ENCODE results near the gene CKLF. TPM values are rescaled to one million over a fixed set of nuclear protein-coding genes. Genes with fewer than 3 reads are reported as not detected.
"Not testable (repeated sequence)": the region's sequence is repeated elsewhere in the genome, so short reads cannot be mapped to it uniquely, and the experiment has no call there.

CKLF gene
- total RNA-seq, 2 experiments from 2014 or later: 114 to 126 TPM

- CTCF ChIA-PET: interaction anchor here (0.6 to 5.2 kb wide), 25 partner anchors 9 to 302 kb away, joined by 3 to 25 read pairs (median 5); partner anchors contain the start of genes CKLF and CMTM3
- no peak for DNase-seq
- H3K36me3 Mint-ChIP-seq (ENCODE audit: low read depth): peaks cover 49% of the 10 kb centered on the region
- H3K4me1 Mint-ChIP-seq (ENCODE audit: low read depth): peaks cover 56% of the 10 kb centered on the region
- intact Hi-C loops (cut with micrococcal nuclease): loop anchor here (1.0 to 5.0 kb wide), 4 partner anchors 10 to 89 kb away; no protein-coding TSS in a partner anchor
- no peaks in the 10 kb centered on the region for H3K9me3 Mint-ChIP-seq
- H3K27me3 Mint-ChIP-seq (ENCODE audit: low read depth): no peaks in the 10 kb centered on the region
- H3K4me3 Mint-ChIP-seq: no peak overlapping the region
- H3K27ac Mint-ChIP-seq: peak overlapping the region; percentile 14
These were observed 11.4 kb downstream of the CKLF start for GRCh38 chr16:66563574-66564334.

DNA sequence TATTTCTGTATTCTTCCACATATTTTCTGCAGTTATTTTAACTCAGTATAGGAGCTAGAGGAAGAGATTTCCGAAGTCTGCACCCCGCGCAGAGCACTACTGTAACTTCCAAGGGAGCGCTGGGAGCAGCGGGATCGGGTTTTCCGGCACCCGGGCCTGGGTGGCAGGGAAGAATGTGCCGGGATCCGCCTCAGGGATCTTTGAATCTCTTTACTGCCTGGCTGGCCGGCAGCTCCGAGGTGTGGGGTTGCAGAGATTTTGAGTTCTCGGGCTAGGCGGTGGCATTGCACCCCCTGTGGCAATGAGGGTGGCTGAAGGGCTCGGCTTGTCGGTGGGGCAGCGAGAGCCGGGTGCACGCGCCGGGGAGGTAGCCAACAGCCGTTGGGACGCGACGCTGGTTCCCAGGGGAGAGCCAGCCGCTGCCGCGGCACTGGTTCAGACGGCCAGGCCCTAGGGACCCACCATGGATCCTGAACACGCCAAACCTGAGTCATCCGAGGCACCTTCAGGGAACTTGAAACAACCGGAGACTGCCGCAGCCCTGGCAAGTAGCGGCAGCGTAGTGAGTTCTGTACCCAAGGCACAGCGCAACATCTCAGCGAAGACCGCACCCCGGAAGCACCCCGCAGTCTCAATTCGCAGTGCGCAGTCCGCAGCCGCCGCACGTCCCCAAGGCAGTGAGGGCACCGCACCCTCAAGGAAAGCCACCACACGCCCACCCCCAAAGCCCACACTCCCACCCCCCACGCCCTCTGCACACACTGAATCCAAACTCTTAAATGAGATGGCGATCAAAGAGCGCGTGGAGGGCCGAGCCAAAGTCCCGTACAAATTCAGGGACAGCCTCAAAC, 13.9 kb downstream of the CKLF start, which contains the start of gene CMTM1:
Gene CMTM1 (plus strand): TSS at position 389 of the 851 bp plus-strand sequence. CDS start 75 bp downstream, at position 464.
- Mint-ChIP-seq H3K4me1 (ENCODE audit: low read depth) (peaks cover 41% of the 10 kb centered on the region), H3K27me3 (ENCODE audit: low read depth) (no peaks in the 10 kb centered on the region), H3K27ac (no peak within 1 kb of the TSS), H3K36me3 (ENCODE audit: low read depth) (peaks cover 38% of the 10 kb centered on the region), H3K4me3 (no peak within 1 kb of the TSS), H3K9me3 (no peaks in the 10 kb centered on the region)
- intact Hi-C loops (cut with micrococcal nuclease): no loop called here
- no peak for DNase-seq
- CTCF ChIA-PET: interaction anchor here (1.0 to 5.2 kb wide), 6 partner anchors 10 to 161 kb away, joined by 3 to 25 read pairs (median 4); partner anchors contain the start of gene CMTM3

- H3K9me3 Mint-ChIP-seq; H3K27me3 Mint-ChIP-seq (ENCODE audit: low read depth); H3K27ac Mint-ChIP-seq; H3K4me3 Mint-ChIP-seq; DNase-seq; intact Hi-C loops (cut with micrococcal nuclease): not testable (repeated sequence)
- Mint-ChIP-seq H3K4me1 (ENCODE audit: low read depth) (peaks cover 34% of the 10 kb centered on the region), H3K36me3 (ENCODE audit: low read depth) (peaks cover 35% of the 10 kb centered on the region)
- CTCF ChIA-PET: interaction anchor here (1.3 kb wide), 1 partner anchor 41 kb away, joined by 3 read pairs; no protein-coding TSS in a partner anchor
These were observed 14.9 kb downstream of the CKLF start for GRCh38 chr16:66567270-66567669.

DNA sequence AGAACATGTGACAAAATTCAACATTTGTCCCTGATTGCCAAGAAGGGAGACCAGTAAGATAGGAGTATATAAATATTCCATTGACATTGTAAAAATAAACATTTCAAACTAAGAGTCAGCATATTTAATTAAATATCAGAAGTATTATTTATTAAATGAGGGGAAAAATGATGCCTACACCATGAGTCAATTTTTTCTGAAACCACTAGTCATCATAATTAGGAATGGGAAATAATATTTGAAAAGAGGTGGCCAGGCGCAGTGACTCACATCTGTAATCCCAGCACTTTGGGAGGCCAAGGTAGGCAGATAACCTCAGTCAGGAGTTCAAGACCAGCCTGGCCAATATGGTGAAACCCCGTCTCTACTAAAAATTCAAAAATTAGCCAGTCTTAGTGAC, 16.0 kb downstream of the CKLF start:
- CTCF ChIA-PET: interaction anchor here (2.2 kb wide), 1 partner anchor 40 kb away, joined by 9 read pairs; no protein-coding TSS in a partner anchor
- intact Hi-C loops (cut with micrococcal nuclease): no loop called here
- H3K27me3 Mint-ChIP-seq (ENCODE audit: low read depth): no peaks in the 10 kb centered on the region
- no peak overlapping the region for H3K4me3 Mint-ChIP-seq
- H3K9me3 Mint-ChIP-seq: no peaks in the 10 kb centered on the region
- H3K4me1 Mint-ChIP-seq (ENCODE audit: low read depth): peaks cover 24% of the 10 kb centered on the region
- no peak for DNase-seq
- peaks cover 29% of the 10 kb centered on the region for H3K36me3 Mint-ChIP-seq (ENCODE audit: low read depth)
- H3K27ac Mint-ChIP-seq: no peak overlapping the region

GRCh38 chr16:66569131-66569530, 16.8 kb downstream of the CKLF start:
- CTCF ChIA-PET: interaction anchor here (0.6 to 2.2 kb wide), 3 partner anchors 39 to 261 kb away, joined by 3 to 9 read pairs (median 4); partner anchors contain the start of gene NAE1
- H3K4me3 Mint-ChIP-seq: no peak overlapping the region
- peaks cover 23% of the 10 kb centered on the region for H3K36me3 Mint-ChIP-seq (ENCODE audit: low read depth)
- DNase-seq: no peak
- no peaks in the 10 kb centered on the region for H3K27me3 Mint-ChIP-seq (ENCODE audit: low read depth)
- no peak overlapping the region for H3K27ac Mint-ChIP-seq
- no peaks in the 10 kb centered on the region for H3K9me3 Mint-ChIP-seq
- peaks cover 17% of the 10 kb centered on the region for H3K4me1 Mint-ChIP-seq (ENCODE audit: low read depth)
- intact Hi-C loops (cut with micrococcal nuclease): no loop called here

GRCh38 chr16:66569827-66570405, 17.5 kb downstream of the CKLF start:
- H3K9me3 Mint-ChIP-seq: no peaks in the 10 kb centered on the region
- H3K4me1 Mint-ChIP-seq (ENCODE audit: low read depth): peaks cover 11% of the 10 kb centered on the region
- no peak overlapping the region for H3K4me3 Mint-ChIP-seq
- no peak for DNase-seq
- CTCF ChIA-PET: interaction anchor here (0.6 to 2.2 kb wide), 6 partner anchors 8 to 261 kb away, joined by 3 to 9 read pairs (median 4); partner anchors contain the start of gene NAE1
- intact Hi-C loops (cut with micrococcal nuclease): no loop called here
- peaks cover 20% of the 10 kb centered on the region for H3K36me3 Mint-ChIP-seq (ENCODE audit: low read depth)
- H3K27ac Mint-ChIP-seq: no peak overlapping the region
- H3K27me3 Mint-ChIP-seq (ENCODE audit: low read depth): no peaks in the 10 kb centered on the region

DNA sequence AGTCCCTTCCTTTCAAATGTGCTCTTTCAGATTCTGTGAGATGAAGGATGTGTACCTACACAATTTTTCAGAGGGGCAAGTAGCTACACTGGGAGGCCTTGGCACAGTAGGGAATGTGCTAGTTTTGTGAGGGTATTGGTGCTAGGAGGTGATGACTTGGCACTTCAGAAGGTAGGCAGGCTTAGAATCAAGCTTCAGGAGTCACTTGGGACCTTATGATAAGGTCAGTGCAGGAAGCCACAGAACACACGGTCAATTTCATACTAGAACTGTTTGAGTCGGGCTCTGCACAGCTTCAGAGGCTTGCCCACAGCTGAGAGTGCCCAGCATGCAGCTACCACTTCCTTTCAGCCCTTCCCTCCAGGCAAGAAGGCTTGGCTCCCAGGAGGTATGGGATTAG, 20.0 kb downstream of the CKLF start:
- CTCF ChIA-PET: interaction anchor here (0.6 to 1.4 kb wide), 5 partner anchors 8 to 97 kb away, joined by 3 to 4 read pairs (median 4); no protein-coding TSS in a partner anchor
- peaks cover 1% of the 10 kb centered on the region for H3K27me3 Mint-ChIP-seq (ENCODE audit: low read depth)
- H3K4me3 Mint-ChIP-seq: no peak overlapping the region
- H3K9me3 Mint-ChIP-seq: no peaks in the 10 kb centered on the region
- peaks cover 3% of the 10 kb centered on the region for H3K36me3 Mint-ChIP-seq (ENCODE audit: low read depth)
- intact Hi-C loops (cut with micrococcal nuclease): no loop called here
- DNase-seq: no peak
- peak overlapping the region; percentile 25 for H3K27ac Mint-ChIP-seq
- H3K4me1 Mint-ChIP-seq (ENCODE audit: low read depth): peaks cover 6% of the 10 kb centered on the region

- Mint-ChIP-seq H3K4me3 (no peak overlapping the region), H3K4me1 (ENCODE audit: low read depth) (peaks cover 3% of the 10 kb centered on the region), H3K36me3 (ENCODE audit: low read depth) (no peaks in the 10 kb centered on the region), H3K9me3 (no peaks in the 10 kb centered on the region), H3K27ac (no peak overlapping the region), H3K27me3 (ENCODE audit: low read depth) (peaks cover 15% of the 10 kb centered on the region)
- intact Hi-C loops (cut with micrococcal nuclease): no loop called here
- CTCF ChIA-PET: no interaction called here
- no peak for DNase-seq
These were observed 21.7 kb downstream of the CKLF start for GRCh38 chr16:66574081-66574480.

GRCh38 chr16:66574531-66574930, 22.2 kb downstream of the CKLF start:
- DNase-seq: no peak
- Mint-ChIP-seq H3K4me3 (no peak overlapping the region), H3K36me3 (ENCODE audit: low read depth) (no peaks in the 10 kb centered on the region), H3K9me3 (no peaks in the 10 kb centered on the region), H3K27me3 (ENCODE audit: low read depth) (peaks cover 18% of the 10 kb centered on the region), H3K27ac (no peak overlapping the region), H3K4me1 (ENCODE audit: low read depth) (peaks cover 6% of the 10 kb centered on the region)
- CTCF ChIA-PET: interaction anchor here (1.2 kb wide), 1 partner anchor 13 kb away, joined by 11 read pairs; no protein-coding TSS in a partner anchor
- intact Hi-C loops (cut with micrococcal nuclease): no loop called here

DNA sequence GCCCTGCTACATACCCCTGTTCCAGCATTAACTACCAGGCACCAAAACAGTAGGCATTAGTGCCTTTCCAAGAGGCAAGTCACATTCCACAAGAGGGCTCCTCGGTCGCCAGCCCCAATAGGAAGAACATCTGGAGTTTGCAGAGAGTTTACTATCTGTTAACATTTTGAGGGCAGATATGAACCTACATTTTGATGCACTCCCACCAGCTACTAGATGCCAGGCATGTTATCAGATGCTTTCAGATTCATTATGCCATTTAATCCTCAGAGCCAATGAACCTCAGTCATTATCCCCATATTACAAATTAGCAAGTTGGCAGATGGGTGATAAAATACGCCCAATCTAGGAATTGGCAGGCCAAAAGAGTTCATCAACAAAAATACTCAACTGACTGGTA, 22.7 kb downstream of the CKLF start:
- DNase-seq: no peak
- H3K4me1 Mint-ChIP-seq (ENCODE audit: low read depth): peaks cover 9% of the 10 kb centered on the region
- H3K27ac Mint-ChIP-seq: no peak overlapping the region
- H3K9me3 Mint-ChIP-seq: no peaks in the 10 kb centered on the region
- H3K27me3 Mint-ChIP-seq (ENCODE audit: low read depth): peaks cover 24% of the 10 kb centered on the region
- CTCF ChIA-PET: interaction anchor here (1.2 kb wide), 2 partner anchors 13 to 169 kb away, joined by 5 to 11 read pairs; no protein-coding TSS in a partner anchor
- no peaks in the 10 kb centered on the region for H3K36me3 Mint-ChIP-seq (ENCODE audit: low read depth)
- H3K4me3 Mint-ChIP-seq: no peak overlapping the region
- intact Hi-C loops (cut with micrococcal nuclease): no loop called here

DNA sequence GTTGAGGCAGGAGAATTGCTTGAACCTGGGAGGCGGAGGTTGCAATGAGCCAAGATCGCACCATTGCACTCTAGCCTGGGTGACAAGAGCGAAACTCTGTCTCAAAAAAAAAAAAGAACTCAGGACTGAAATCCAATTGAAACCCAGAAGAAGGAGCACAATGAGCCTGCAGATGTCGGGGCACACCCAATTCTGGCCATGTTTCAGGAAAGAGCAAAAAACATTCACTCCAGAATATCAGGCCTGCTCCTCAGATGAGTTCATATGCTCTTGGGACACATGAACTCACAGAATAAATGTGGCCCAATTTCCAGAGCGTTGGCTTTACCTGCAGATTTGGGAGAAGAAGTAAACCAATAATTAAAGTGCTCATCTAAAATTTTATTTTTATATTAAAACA, 23.9 kb downstream of the CKLF start:
- CTCF ChIA-PET: interaction anchor here (1.2 kb wide), 1 partner anchor 170 kb away, joined by 5 read pairs; no protein-coding TSS in a partner anchor
- H3K4me3 Mint-ChIP-seq: no peak overlapping the region
- no peak overlapping the region for H3K27ac Mint-ChIP-seq
- H3K4me1 Mint-ChIP-seq (ENCODE audit: low read depth): peaks cover 9% of the 10 kb centered on the region
- H3K36me3 Mint-ChIP-seq (ENCODE audit: low read depth): no peaks in the 10 kb centered on the region
- no peaks in the 10 kb centered on the region for H3K9me3 Mint-ChIP-seq
- H3K27me3 Mint-ChIP-seq (ENCODE audit: low read depth): peaks cover 29% of the 10 kb centered on the region
- intact Hi-C loops (cut with micrococcal nuclease): no loop called here
- no peak for DNase-seq
